Astrocyte of the spinal cord (primary cell): ENCODE measurements around the gene PGM3.
"Not testable (repeated sequence)": the region's sequence is repeated elsewhere in the genome, so short reads cannot be mapped to it uniquely, and the experiment has no call there.

Experiments
- DNase-seq: peaks from one replicate; pipeline ENCODE4 v3.0.0; 2011; ENCODE audit warnings: low read depth, low spot score
- H3K4me3 ChIP-seq: 2 replicates; pipeline ENCODE4 v1.5.1; 2011; ENCODE audit warnings: low read depth, mild to moderate bottlenecking, low read length, moderate library complexity
- in situ Hi-C: cut with HindIII; loops from 2 replicates; pipeline ENCODE4 v1.10.0; 2017; ENCODE audit warnings: low sequenced_read_pairs
- TF ChIP-seq, protein P1 (sequence below): IDR thresholded peaks from 2 replicates; pipeline ENCODE4 v1.5.1; 2012; ENCODE audit warnings: low read depth, mild to moderate bottlenecking, low read length, inconsistent platforms

The PGM3 gene

DNA sequence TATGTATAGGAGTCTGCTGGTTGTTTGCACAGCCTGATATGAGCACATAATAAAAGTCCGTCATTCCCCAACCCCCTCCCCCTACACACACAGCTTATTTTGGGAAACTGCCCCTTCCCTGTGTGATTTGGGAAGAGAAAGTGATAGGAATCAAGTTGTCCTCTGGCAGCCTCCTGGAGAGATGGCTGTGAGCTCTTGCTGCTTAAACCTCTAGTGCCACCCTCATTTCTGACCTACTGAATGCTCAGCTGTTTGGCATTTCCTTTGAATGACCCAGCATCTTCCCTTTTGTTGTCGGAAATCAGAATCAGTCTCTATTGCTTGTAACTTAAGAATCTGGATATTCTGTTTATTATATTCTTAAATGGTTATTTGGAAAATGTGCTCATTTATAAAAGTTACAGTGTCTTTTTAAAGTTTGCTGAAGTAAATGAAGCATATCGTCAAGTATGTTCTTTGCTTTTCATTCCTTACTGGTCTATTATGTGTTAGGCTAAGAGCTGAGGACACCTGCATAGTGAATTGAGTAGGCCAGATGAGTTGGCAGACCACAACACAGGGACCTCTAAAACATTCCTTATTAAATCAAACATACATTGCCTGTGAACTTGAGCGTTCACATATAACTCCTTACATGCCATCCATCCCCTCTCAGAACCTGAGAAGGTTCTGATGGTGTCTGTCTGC, 5.6 kb upstream of the PGM3 start:
- TF ChIP-seq, protein P1, sequence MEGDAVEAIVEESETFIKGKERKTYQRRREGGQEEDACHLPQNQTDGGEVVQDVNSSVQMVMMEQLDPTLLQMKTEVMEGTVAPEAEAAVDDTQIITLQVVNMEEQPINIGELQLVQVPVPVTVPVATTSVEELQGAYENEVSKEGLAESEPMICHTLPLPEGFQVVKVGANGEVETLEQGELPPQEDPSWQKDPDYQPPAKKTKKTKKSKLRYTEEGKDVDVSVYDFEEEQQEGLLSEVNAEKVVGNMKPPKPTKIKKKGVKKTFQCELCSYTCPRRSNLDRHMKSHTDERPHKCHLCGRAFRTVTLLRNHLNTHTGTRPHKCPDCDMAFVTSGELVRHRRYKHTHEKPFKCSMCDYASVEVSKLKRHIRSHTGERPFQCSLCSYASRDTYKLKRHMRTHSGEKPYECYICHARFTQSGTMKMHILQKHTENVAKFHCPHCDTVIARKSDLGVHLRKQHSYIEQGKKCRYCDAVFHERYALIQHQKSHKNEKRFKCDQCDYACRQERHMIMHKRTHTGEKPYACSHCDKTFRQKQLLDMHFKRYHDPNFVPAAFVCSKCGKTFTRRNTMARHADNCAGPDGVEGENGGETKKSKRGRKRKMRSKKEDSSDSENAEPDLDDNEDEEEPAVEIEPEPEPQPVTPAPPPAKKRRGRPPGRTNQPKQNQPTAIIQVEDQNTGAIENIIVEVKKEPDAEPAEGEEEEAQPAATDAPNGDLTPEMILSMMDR = no peak
- peak; percentile 55 for DNase-seq

DNA sequence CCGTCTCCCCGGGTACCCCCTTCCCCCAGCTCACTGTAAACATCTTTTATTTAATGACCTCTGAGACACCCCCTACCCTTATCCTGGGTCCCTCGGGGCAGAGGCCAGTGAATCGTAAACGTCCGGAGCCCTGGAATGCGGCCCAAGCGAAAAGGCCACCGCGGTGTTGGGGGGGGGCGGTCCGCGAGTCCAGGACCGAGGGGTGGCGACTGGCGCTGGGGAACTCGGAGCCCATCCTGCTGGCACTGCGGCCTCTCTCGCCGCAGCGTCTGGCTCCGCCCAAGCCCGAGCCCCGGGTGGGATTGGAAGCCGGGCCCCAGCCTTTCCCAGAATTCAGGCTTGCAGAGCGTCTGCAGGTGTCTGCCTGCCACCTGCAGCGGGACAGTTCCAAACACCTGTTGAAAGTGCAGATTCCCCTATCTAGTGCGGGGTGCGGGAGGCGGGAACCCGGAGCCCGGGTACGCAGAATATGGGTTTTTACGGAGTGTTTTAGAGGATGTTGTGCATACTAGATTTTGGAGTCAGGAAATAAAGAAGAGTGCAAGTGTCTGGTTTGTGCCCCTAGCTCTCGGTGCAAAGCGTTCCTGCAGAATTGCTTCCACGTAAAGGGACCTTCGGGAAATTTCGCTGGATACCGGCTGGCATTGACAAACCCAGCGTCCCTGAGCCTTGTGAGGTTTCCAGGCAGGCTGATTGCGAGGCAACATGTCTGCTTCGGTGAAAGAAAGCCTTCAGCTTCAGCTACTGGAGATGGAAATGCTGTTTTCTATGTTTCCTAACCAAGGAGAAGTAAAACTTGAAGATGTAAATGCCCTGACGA, 892 bp upstream of the PGM3 start:
- TF ChIP-seq, protein P1 = no peak
- in situ Hi-C loops = no loop called here

More for the DNA sequence above, 5.6 kb upstream of the PGM3 start:
- no peak overlapping the region for H3K4me3 ChIP-seq
- in situ Hi-C loops = no loop called here

DNA sequence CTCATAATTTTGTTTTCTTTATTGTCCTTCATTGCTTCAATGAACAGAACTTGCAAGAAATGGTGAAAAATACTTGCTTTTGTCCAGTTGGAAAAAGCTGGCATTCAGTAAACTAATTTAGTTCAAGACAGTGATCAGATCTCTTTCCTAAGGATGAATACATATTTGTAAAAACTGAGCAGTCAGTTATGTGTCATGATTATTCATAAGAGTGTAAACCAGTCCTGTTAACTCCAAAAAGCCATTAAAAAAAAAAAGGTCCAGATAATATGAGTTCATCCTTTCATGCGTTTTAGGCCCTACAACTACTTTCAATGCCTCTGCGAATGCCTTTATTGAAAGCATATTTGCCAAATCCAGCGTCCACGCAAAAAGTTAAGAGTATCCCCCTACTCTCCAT, 609 bp downstream of the PGM3 start:
- in situ Hi-C loops = no loop called here
- TF ChIP-seq, protein P1 = no peak
- peak overlapping the region; percentile 70 for H3K4me3 ChIP-seq
- peak; percentile 29 for DNase-seq

More for the DNA sequence above, 892 bp upstream of the PGM3 start:
- peak overlapping the region; percentile 70 for H3K4me3 ChIP-seq
- peak; percentile 21 for DNase-seq

- peak overlapping the region; percentile 70 for H3K4me3 ChIP-seq
- in situ Hi-C loops, DNase-seq: not testable (repeated sequence)
Measured at GRCh38 chr6:83191974-83192373, 1.1 kb downstream of the PGM3 start.

GRCh38 chr6:83190626-83191025, 2.4 kb downstream of the PGM3 start:
- no peak overlapping the region for H3K4me3 ChIP-seq
- no peak for DNase-seq
- in situ Hi-C loops = no loop called here
- TF ChIP-seq, protein P1 = no peak

DNA sequence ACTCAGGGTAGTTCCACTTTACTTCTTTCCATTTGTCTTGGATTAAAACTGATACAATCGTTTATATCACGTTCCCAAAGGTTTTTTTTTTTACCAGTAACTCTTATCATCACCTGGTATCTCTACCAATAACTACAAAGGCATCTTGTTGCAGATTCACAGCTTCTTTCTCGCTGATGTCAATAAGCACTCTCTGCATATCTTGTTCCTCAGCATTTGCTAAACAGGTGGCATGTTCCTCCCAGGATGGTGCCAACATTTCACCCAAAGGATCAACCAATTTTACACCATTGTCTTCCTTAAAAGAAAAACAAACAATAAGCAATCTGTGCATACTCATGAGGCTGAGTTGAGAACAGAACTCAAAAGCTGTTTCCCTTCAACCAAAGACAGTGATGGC, 4.6 kb downstream of the PGM3 start:
- TF ChIP-seq, protein P1 = no peak
- in situ Hi-C loops = no loop called here
- no peak for DNase-seq
- no peak overlapping the region for H3K4me3 ChIP-seq

- TF ChIP-seq, protein P1 = no peak
- DNase-seq = no peak
- in situ Hi-C loops = no loop called here
- H3K4me3 ChIP-seq = no peak overlapping the region
Measured at GRCh38 chr6:83185096-83185495, 8.0 kb downstream of the PGM3 start.
